Trophoblast cell (in vitro differentiated cells and primary cell): ENCODE data around the gene CRISPLD2.
A peak's percentile ranks its signal among the peaks of the same experiment; 100 is the strongest.

Experiments used
- DNase-seq, 2 donors: peaks; one replicate each; pipeline ENCODE4 v3.0.0-alpha.2; 2016
- H2AFZ ChIP-seq: 2 replicates; pipeline ENCODE4 v1.6.1; 2013; ENCODE audit warnings: low read length, moderate library complexity, mild to moderate bottlenecking; ENCODE audit not compliant: insufficient read depth, poor library complexity
- H2AK5ac ChIP-seq: 2 replicates; pipeline ENCODE4 v1.6.1; 2013; ENCODE audit warnings: mild to moderate bottlenecking, low read length
- H2BK120ac ChIP-seq: 2 replicates; pipeline ENCODE4 v1.6.1; 2013; ENCODE audit warnings: low read length, mild to moderate bottlenecking, moderate library complexity; ENCODE audit not compliant: insufficient read depth, poor library complexity
- H2BK12ac ChIP-seq: 2 replicates; pipeline ENCODE4 v1.6.1; 2013; ENCODE audit warnings: mild to moderate bottlenecking, low read length, moderate library complexity
- H2BK5ac ChIP-seq: 2 replicates; pipeline ENCODE4 v1.6.1; 2013; ENCODE audit warnings: low read length, low read depth, moderate library complexity, mild to moderate bottlenecking; ENCODE audit not compliant: poor library complexity
- H3K14ac ChIP-seq: 2 replicates; pipeline ENCODE4 v1.6.1; 2013; ENCODE audit warnings: mild to moderate bottlenecking, low read length
- H3K18ac ChIP-seq: 2 replicates; pipeline ENCODE4 v1.6.1; 2013; ENCODE audit warnings: mild to moderate bottlenecking, low read length
- H3K23ac ChIP-seq: 2 replicates; pipeline ENCODE4 v1.6.1; 2013; ENCODE audit warnings: low read length
- H3K27ac ChIP-seq: 2 replicates; pipeline ENCODE4 v1.5.1; 2013; ENCODE audit warnings: low read depth, mild to moderate bottlenecking, inconsistent platforms, low read length, moderate library complexity
- H3K27me3 ChIP-seq: 2 replicates; pipeline ENCODE4 v1.6.1; 2013; ENCODE audit warnings: inconsistent platforms, mild to moderate bottlenecking, low read length, moderate library complexity; ENCODE audit not compliant: insufficient read depth
- H3K36me3 ChIP-seq, 2 experiments: 1 replicate in 1 of 2; 2 replicates in 1 of 2; pipeline ENCODE4 v1.6.1; 2013; ENCODE audit warnings: low read length in 2 of 2, mild to moderate bottlenecking in 2 of 2, moderate library complexity in 1 of 2; ENCODE audit not compliant: insufficient read depth in 2 of 2, control insufficient read depth in 1 of 2
- H3K4ac ChIP-seq: 2 replicates; pipeline ENCODE4 v1.6.1; 2013; ENCODE audit warnings: low read depth, mild to moderate bottlenecking, low read length, moderate library complexity
- H3K4me1 ChIP-seq, 2 experiments: 1 replicate in 1 of 2; 2 replicates in 1 of 2; pipeline ENCODE4 v1.6.1; 2013; ENCODE audit warnings: low read length in 2 of 2, mild to moderate bottlenecking in 2 of 2, moderate library complexity in 1 of 2; ENCODE audit not compliant: insufficient read depth in 2 of 2, control insufficient read depth in 1 of 2
- H3K4me2 ChIP-seq: 2 replicates; pipeline ENCODE4 v1.6.1; 2013; ENCODE audit warnings: inconsistent platforms, mild to moderate bottlenecking, low read length, moderate library complexity
- H3K4me3 ChIP-seq: 2 replicates; pipeline ENCODE4 v1.5.1; 2013; ENCODE audit warnings: mild to moderate bottlenecking, low read depth, low read length, inconsistent platforms
- H3K79me1 ChIP-seq: one replicate; pipeline ENCODE4 v1.6.1; 2013; ENCODE audit warnings: low read length
- H3K79me2 ChIP-seq: 2 replicates; pipeline ENCODE4 v1.6.1; 2013; ENCODE audit warnings: low read length, mild to moderate bottlenecking; ENCODE audit not compliant: control insufficient read depth, insufficient read depth, poor library complexity
- H3K9ac ChIP-seq: 2 replicates; pipeline ENCODE4 v1.6.1; 2013; ENCODE audit warnings: mild to moderate bottlenecking, low read length
- H3K9me3 ChIP-seq: 2 replicates; pipeline ENCODE4 v1.6.1; 2013; ENCODE audit warnings: low read depth, mild to moderate bottlenecking, control low read depth, inconsistent platforms, low read length; ENCODE audit not compliant: insufficient read depth
- H4K12ac ChIP-seq: 2 replicates; pipeline ENCODE4 v1.6.1; 2013; ENCODE audit warnings: low read depth, mild to moderate bottlenecking, low read length, moderate library complexity
- H4K8ac ChIP-seq: 2 replicates; pipeline ENCODE4 v1.6.1; 2013; ENCODE audit warnings: low read depth, mild to moderate bottlenecking, low read length, moderate library complexity
- H4K91ac ChIP-seq: one replicate; pipeline ENCODE4 v1.6.1; 2013; ENCODE audit warnings: low read depth, mild to moderate bottlenecking, low read length, moderate library complexity
- WGBS: extraction: QIAGEN DNeasy Blood & Tissue Kit; methylation state at CpG from one replicate; pipeline ENCODE4 v1.1.7; 2013; ENCODE audit warnings: missing lambda C conversion rate; ENCODE audit not compliant: insufficient read length, insufficient coverage; ENCODE audit errors: extremely low coverage; 5-methylcytosine and 5-hydroxymethylcytosine counted together

CRISPLD2 gene

DNA sequence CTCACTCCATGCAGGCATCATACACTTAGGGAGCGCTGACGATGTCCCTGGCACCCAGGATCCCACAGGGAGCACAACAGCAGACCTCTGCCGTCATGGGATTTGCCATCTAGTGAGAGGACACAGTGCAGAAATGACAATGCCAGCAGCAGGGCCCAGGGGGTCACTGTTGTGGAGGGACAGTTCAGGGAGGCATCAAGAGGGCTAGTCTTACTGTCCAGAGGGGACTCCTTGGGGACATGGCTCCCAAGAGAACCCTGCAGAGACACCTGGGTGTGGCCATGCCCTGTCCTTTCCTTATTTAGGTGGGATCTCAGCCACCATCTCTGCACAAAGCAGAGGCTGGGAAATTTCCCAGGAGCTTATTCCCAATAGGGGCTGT, 73.7 kb downstream of the CRISPLD2 start:
- Histone ChIP-seq H4K12ac (no peak overlapping the region), H2BK5ac (no peak overlapping the region), H3K4me3 (no peak overlapping the region), H2BK120ac (no peak overlapping the region), H3K9me3 (peaks cover 1% of the 10 kb centered on the region), H3K4ac (no peak overlapping the region), H2AK5ac (no peak overlapping the region), H3K79me2 (no peaks in the 10 kb centered on the region), H3K79me1 (no peaks in the 10 kb centered on the region), H4K91ac (no peak overlapping the region), H2AFZ (no peak overlapping the region), H3K27ac (no peak overlapping the region), H3K36me3 (peaks cover 63 to 69% of the 10 kb centered on the region in 2 experiments), H3K27me3 (no peaks in the 10 kb centered on the region), H3K4me2 (no peak overlapping the region), H3K4me1 (no peaks in the 10 kb centered on the region), H3K18ac (no peak overlapping the region), H2BK12ac (no peak overlapping the region), H3K14ac (no peak overlapping the region), H3K23ac (no peak overlapping the region), H3K9ac (no peak overlapping the region), H4K8ac (no peak overlapping the region)
- DNase-seq: no peak
- WGBS: no CpG with 5 or more reads among the region's 3 CpGs

DNA sequence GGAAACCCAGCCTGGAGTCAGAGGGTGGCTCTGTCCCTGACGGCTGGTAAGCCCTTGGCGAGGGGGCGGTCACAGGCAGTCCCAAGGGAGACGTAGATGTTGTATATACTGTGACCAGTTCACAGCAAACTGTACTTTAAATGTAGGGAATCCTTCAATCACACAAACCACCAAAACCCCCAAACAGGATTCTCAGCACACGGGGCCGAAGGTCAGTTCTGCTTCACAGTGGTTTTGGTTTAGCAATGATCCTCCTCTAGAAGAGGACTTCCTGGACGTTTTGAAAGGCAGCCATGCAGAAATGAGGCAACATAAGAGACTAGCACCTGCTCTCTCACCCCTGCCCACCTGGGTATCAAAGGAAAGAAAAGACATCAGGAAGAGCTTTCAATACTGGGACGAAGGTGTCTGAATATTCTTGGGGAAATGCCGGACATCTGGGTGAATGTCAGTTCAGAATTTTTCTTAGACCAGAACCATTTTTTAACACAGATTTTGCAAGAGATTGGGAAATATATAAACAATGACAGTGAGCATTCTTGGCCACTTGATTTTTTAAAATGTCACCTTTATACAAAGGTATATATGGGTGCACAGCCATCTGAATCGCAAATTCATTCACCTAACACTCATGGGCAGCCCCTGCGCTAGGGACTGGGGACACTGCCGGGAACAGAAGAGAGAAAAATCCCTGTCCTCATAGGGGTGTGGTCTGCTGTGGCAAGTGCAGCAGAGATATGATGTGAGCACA, 74.2 kb downstream of the CRISPLD2 start:
- Histone ChIP-seq H3K23ac (no peak overlapping the region), H2BK5ac (no peak overlapping the region), H3K79me2 (no peaks in the 10 kb centered on the region), H3K27ac (no peak overlapping the region), H3K18ac (no peak overlapping the region), H3K9me3 (peaks cover 1% of the 10 kb centered on the region), H3K79me1 (no peaks in the 10 kb centered on the region), H3K14ac (no peak overlapping the region), H3K4me3 (no peak overlapping the region), H2AK5ac (no peak overlapping the region), H3K4ac (no peak overlapping the region), H2BK12ac (no peak overlapping the region), H3K36me3 (peaks cover 65 to 70% of the 10 kb centered on the region in 2 experiments), H3K4me1 (no peaks in the 10 kb centered on the region), H4K91ac (no peak overlapping the region), H3K9ac (no peak overlapping the region), H2BK120ac (peak overlapping the region; percentile 33), H2AFZ (no peak overlapping the region), H4K12ac (no peak overlapping the region), H3K4me2 (no peak overlapping the region), H4K8ac (no peak overlapping the region), H3K27me3 (no peaks in the 10 kb centered on the region)
- WGBS: no CpG with 5 or more reads among the region's 12 CpGs
- DNase-seq: no peak

DNA sequence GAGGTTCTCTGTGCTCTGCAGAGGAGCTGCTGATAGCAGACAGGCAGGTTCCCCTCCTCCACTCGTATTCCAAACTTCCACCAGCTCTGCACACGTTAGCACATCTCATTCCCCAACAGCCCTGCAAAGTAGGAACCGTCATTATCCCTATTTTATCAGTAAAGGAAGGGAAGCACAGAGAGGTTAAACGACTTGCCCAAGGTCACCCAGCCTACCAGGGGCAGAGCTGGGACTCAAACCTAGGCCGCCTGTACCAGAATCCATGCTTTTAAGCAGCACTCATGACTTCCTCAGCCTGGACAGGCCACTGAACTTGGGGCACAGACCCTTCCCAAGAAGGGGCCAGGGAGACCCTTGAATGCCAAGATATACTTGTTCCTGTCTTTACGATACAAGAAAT, 75.2 kb downstream of the CRISPLD2 start:
- Histone ChIP-seq H3K4me3 (no peak overlapping the region), H3K27me3 (no peaks in the 10 kb centered on the region), H4K8ac (no peak overlapping the region), H3K9me3 (peaks cover 1% of the 10 kb centered on the region), H3K79me2 (no peaks in the 10 kb centered on the region), H2AFZ (no peak overlapping the region), H3K14ac (no peak overlapping the region), H2BK5ac (no peak overlapping the region), H2BK12ac (no peak overlapping the region), H4K91ac (no peak overlapping the region), H3K4ac (no peak overlapping the region), H2AK5ac (no peak overlapping the region), H4K12ac (no peak overlapping the region), H3K23ac (no peak overlapping the region), H3K9ac (no peak overlapping the region), H3K36me3 (peaks cover 68 to 75% of the 10 kb centered on the region in 2 experiments), H3K4me2 (no peak overlapping the region), H3K27ac (no peak overlapping the region), H3K4me1 (no peaks in the 10 kb centered on the region), H2BK120ac (no peak overlapping the region), H3K18ac (no peak overlapping the region), H3K79me1 (no peaks in the 10 kb centered on the region)
- WGBS: no CpG with 5 or more reads among the region's 6 CpGs
- DNase-seq: no peak

DNA sequence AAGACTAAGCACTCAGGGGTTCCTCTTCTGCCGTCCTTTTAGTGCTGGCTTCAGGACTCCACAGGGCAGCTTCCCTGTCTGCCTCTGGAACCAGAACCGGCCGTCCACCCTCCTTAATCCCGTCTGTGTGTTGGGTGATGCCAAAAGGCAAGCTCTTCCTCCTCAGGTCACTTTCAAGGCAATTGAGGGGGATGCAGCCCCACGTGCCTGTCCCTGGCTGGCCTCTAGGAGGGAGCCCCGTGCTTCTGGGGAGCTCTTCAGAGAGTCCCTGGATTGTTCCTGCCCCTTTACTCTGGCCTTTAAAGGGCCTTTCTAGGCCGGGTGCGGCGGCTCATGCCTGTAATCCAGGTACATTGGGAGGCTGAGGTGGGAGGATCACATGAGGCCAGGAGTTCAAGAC, 77.1 kb downstream of the CRISPLD2 start:
- Histone ChIP-seq H3K9ac (no peak overlapping the region), H3K9me3 (peaks cover 1% of the 10 kb centered on the region), H2BK120ac (no peak overlapping the region), H2AFZ (no peak overlapping the region), H2BK5ac (no peak overlapping the region), H2AK5ac (no peak overlapping the region), H3K36me3 (peaks cover 65 to 66% of the 10 kb centered on the region in 2 experiments), H4K8ac (no peak overlapping the region), H3K27ac (no peak overlapping the region), H3K4me1 (no peaks in the 10 kb centered on the region), H3K14ac (no peak overlapping the region), H3K79me1 (no peaks in the 10 kb centered on the region), H3K4ac (no peak overlapping the region), H2BK12ac (no peak overlapping the region), H3K79me2 (no peaks in the 10 kb centered on the region), H3K4me2 (no peak overlapping the region), H4K12ac (no peak overlapping the region), H3K23ac (no peak overlapping the region), H4K91ac (no peak overlapping the region), H3K27me3 (no peaks in the 10 kb centered on the region), H3K4me3 (no peak overlapping the region), H3K18ac (no peak overlapping the region)
- DNase-seq: no peak
- no CpG with 5 or more reads among the region's 9 CpGs for WGBS
